Stomach (tissue), 9 donors: ENCODE measurements around the gene NLRC5. TPM values are rescaled to one million over a fixed set of nuclear protein-coding genes. Genes with fewer than 3 reads are reported as not detected.

Experiments used
- DNase-seq, 2 donors: peaks; one replicate each; pipeline versions ENCODE4 v3.0.0 to v3.0.0-alpha.2; 2013 to 2019
- H3K27ac ChIP-seq, 5 donors: fragments of 200-600 bp in 4 of 5; sonication (generic) in 4 of 5; one replicate each; pipeline ENCODE4 v1.5.1; 2013 to 2019; ENCODE audit warnings: mild to moderate bottlenecking in 1 of 5, moderate library complexity in 1 of 5
- H3K27me3 ChIP-seq, 3 donors: fragments of 200-600 bp; sonication (generic); one replicate each; pipeline ENCODE4 v1.5.1; 2017 to 2019; ENCODE audit warnings: mixed run types in 1 of 3
- H3K36me3 ChIP-seq, 4 donors: fragments of 200-600 bp; sonication (generic); 1 replicate in 3 of 4; 2 replicates in 1 of 4; pipeline ENCODE4 v1.5.1; 2016 to 2019
- H3K4me1 ChIP-seq, 4 donors: fragments of 200-600 bp; sonication (generic); one replicate each; pipeline ENCODE4 v1.5.1; 2016 to 2019
- H3K4me3 ChIP-seq, 4 donors: fragments of 200-600 bp; sonication (generic) in 3 of 4; one replicate each; pipeline ENCODE4 v1.5.1; 2016 to 2019; ENCODE audit warnings: mild to moderate bottlenecking in 1 of 4
- H3K9me3 ChIP-seq, 4 donors: fragments of 200-600 bp; sonication (generic); one replicate each; pipeline ENCODE4 v1.5.1; 2016 to 2019
- CTCF ChIP-seq, 7 experiments: fragments of 450-650 bp in 4 of 7; fragments of 200-600 bp in 3 of 7; sonication (generic) in 3 of 7; IDR thresholded peaks; one replicate each; pipeline ENCODE4 v1.5.1; 2016 to 2019; ENCODE audit warnings: antibody characterized with exemption in 7 of 7, control low read depth in 2 of 7, mild to moderate bottlenecking in 1 of 7
- EP300 ChIP-seq: sonication (generic); formaldehyde crosslinking; IDR thresholded peaks from one replicate; pipeline ENCODE4 v1.6.1; 2017; ENCODE audit warnings: antibody characterized with exemption
- POLR2A ChIP-seq, 4 donors: fragments of 450-650 bp; IDR thresholded peaks; one replicate each; pipeline ENCODE4 v1.6.1; 2016; ENCODE audit warnings: antibody characterized with exemption in 4 of 4, control low read depth in 2 of 4, mild to moderate bottlenecking in 1 of 4, moderate library complexity in 1 of 4
- POLR2AphosphoS5 ChIP-seq, 3 donors: sonication (generic); formaldehyde crosslinking; IDR thresholded peaks; one replicate each; pipeline ENCODE4 v1.6.1; 2016; ENCODE audit warnings: antibody characterized with exemption in 3 of 3
- WGBS, 5 donors: extraction: QIAGEN DNeasy Blood & Tissue Kit in 3 of 5; methylation state at CpG; one replicate each; pipeline versions ENCODE4 v1.1.5 to v1.1.7; 2013 to 2018; 5-methylcytosine and 5-hydroxymethylcytosine counted together
- intact Hi-C: fragments of 100-400 bp; cut with DNase I; formaldehyde crosslinking; loops from one replicate; pipeline ENCODE4 v1.15.1; 2023; ENCODE audit warnings: low total_unique reads
- polyA plus RNA-seq, 3 donors: library from polyadenylated mRNA; stranded (reverse); fragments of 200-250 nt; gene quantifications; one replicate each; pipeline ENCODE4 v1.2.3, GENCODE V29; 2013
- total RNA-seq, 5 donors: library from RNA; depleted of rRNA; stranded (reverse); fragments of >200 nt; gene quantifications; one replicate each; pipeline versions ENCODE4 v1.1.0 to v1.2.3, GENCODE V29; 2014 to 2016
- donor health status: healthy with polysubstance abuse.
- donor health status: Bipolar disorder and iron deficiency.
- donor health status: healthy.

Gene NLRC5
- total and polyA plus RNA-seq, 8 donors = 11.7 to 265 (median 29.4) TPM

DNA sequence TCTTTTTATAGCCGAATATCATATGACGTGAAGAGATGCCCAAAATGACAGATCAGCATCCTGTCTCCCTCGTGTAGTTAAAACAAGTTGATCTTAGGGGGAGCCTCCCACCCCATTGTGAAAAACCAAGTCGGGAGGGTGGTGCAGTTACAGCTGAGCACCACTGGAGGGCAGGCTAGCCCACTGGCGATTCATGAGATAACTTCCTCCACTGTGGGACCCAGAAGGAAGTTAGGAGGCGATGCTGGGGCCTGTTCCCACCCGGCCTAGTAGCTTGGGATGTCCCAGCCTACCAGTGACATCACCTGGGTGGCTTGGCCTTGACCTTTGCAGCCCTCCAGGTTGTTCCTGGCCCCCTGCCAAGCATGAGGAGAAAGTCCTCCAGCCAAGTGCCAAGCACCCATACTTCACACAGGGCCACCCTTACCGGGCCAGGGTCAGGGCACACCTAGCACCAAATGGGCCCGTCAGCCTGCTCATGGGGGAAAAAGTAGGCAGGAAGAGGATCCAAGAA, 95.0 kb downstream of the NLRC5 start:
- DNase-seq = peak; percentile 65 to 91
- H3K4me1 ChIP-seq = peaks cover 0 to 10% (median 6%) of the 10 kb centered on the region in 4 donors
- H3K9me3 ChIP-seq = no peaks in the 10 kb centered on the region
- no peaks in the 10 kb centered on the region for H3K27me3 ChIP-seq
- H3K36me3 ChIP-seq = peaks cover under 1 to 33% (median 13%) of the 10 kb centered on the region in 4 donors
- peak overlapping the region in 2 of 5 donors; percentile 19 to 45 for H3K27ac ChIP-seq
- H3K4me3 ChIP-seq = no peak overlapping the region
- intact Hi-C loops = loop anchor here (10.0 kb wide), 1 partner anchor 80 kb away; no protein-coding TSS in a partner anchor
- TF ChIP-seq CTCF (IDR thresholded peaks at IDR 0.05) = peak in 5 of 7 experiments; percentile 89 to 99 (median 98)
- TF ChIP-seq POLR2AphosphoS5 (IDR thresholded peaks at IDR 0.05) = peak in 1 of 3 donors; percentile 65
- no peak for TF ChIP-seq EP300
- WGBS, 5 donors = 2 to 10% (median 5%) methylated on average over 6 to 9 of the region's 9 CpGs

GRCh38 chr16:57084996-57085395, 95.6 kb downstream of the NLRC5 start:
- intact Hi-C loops = loop anchor here (10.0 kb wide), 1 partner anchor 80 kb away; no protein-coding TSS in a partner anchor
- H3K4me3 ChIP-seq = no peak overlapping the region
- H3K9me3 ChIP-seq = no peaks in the 10 kb centered on the region
- peaks cover 0 to 10% (median 6%) of the 10 kb centered on the region in 4 donors for H3K4me1 ChIP-seq
- no peak for TF ChIP-seq EP300
- no peak for TF ChIP-seq POLR2A (IDR thresholded peaks at IDR 0.05)
- no peak for TF ChIP-seq POLR2AphosphoS5 (IDR thresholded peaks at IDR 0.05)
- TF ChIP-seq CTCF (IDR thresholded peaks at IDR 0.05) = no peak
- H3K36me3 ChIP-seq = peaks cover 0 to 26% (median 9%) of the 10 kb centered on the region in 4 donors
- DNase-seq = no peak
- H3K27me3 ChIP-seq = no peaks in the 10 kb centered on the region
- peak overlapping the region in 2 of 5 donors; percentile 19 to 45 for H3K27ac ChIP-seq
- whole genome bisulfite sequencing, 5 donors = 74 to 88% (median 85%) methylated on average over 7 of the region's 7 CpGs

GRCh38 chr16:57087003-57087402, 97.6 kb downstream of the NLRC5 start:
- Histone ChIP-seq H3K27me3 (peaks cover 0 to 2% (median 0%) of the 10 kb centered on the region in 3 donors), H3K4me1 (peaks cover 6 to 19% (median 14%) of the 10 kb centered on the region in 4 donors), H3K36me3 (peaks cover 0 to 12% (median 4%) of the 10 kb centered on the region in 4 donors), H3K9me3 (no peaks in the 10 kb centered on the region), H3K4me3 (no peak overlapping the region), H3K27ac (no peak overlapping the region)
- intact Hi-C loops = loop anchor here (10.0 kb wide), 1 partner anchor 78 kb away; no protein-coding TSS in a partner anchor
- TF ChIP-seq CTCF (IDR thresholded peaks at IDR 0.05) = no peak
- no peak for TF ChIP-seq POLR2A (IDR thresholded peaks at IDR 0.05)
- TF ChIP-seq POLR2AphosphoS5 (IDR thresholded peaks at IDR 0.05) = no peak
- TF ChIP-seq EP300 = no peak
- DNase-seq = no peak
- WGBS, 5 donors = 70 to 84% (median 83%) methylated on average over 2 of the region's 2 CpGs

DNA sequence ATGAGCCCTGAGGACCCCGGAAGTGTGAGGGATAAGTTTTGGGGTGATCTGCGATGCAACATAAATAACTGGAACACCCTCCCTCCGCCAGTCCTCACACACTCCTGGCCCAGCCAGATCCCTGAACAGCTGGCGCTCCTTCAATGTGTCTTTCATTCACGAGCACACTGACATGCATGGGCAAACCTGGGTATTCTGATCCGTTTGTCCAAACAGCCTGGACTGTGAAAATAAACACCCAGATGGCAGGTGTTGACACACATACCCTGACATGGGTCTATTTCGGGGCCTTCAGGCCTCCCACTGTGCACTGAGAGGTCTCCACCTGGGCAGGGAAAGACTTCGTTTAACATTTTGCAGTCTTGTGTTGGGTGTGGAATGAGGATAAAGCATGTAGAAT, 100.0 kb downstream of the NLRC5 start:
- TF ChIP-seq EP300 = no peak
- no peaks in the 10 kb centered on the region for H3K36me3 ChIP-seq
- no peak for DNase-seq
- H3K9me3 ChIP-seq = no peaks in the 10 kb centered on the region
- H3K27ac ChIP-seq = no peak overlapping the region
- peaks cover 0 to 7% (median 0%) of the 10 kb centered on the region in 3 donors for H3K27me3 ChIP-seq
- WGBS, 5 donors = 73 to 81% (median 80%) methylated on average over 8 of the region's 8 CpGs
- peaks cover 24 to 33% (median 27%) of the 10 kb centered on the region in 4 donors for H3K4me1 ChIP-seq
- intact Hi-C loops = loop anchor here (10.0 kb wide), 1 partner anchor 75 kb away; no protein-coding TSS in a partner anchor
- H3K4me3 ChIP-seq = no peak overlapping the region
